SH-SY5Y (cell line): Measurements from ENCODE around the gene DGKG.

Experiments used
- GATA2 ChIP-seq: IDR thresholded peaks from 2 replicates; pipeline ENCODE4 v1.6.1; 2011; ENCODE audit warnings: mild to moderate bottlenecking, low read depth, low read length
- GATA3 ChIP-seq: IDR thresholded peaks from 2 replicates; pipeline ENCODE4 v1.6.1; 2011; ENCODE audit warnings: low read depth, mild to moderate bottlenecking, low read length, moderate library complexity

DNA sequence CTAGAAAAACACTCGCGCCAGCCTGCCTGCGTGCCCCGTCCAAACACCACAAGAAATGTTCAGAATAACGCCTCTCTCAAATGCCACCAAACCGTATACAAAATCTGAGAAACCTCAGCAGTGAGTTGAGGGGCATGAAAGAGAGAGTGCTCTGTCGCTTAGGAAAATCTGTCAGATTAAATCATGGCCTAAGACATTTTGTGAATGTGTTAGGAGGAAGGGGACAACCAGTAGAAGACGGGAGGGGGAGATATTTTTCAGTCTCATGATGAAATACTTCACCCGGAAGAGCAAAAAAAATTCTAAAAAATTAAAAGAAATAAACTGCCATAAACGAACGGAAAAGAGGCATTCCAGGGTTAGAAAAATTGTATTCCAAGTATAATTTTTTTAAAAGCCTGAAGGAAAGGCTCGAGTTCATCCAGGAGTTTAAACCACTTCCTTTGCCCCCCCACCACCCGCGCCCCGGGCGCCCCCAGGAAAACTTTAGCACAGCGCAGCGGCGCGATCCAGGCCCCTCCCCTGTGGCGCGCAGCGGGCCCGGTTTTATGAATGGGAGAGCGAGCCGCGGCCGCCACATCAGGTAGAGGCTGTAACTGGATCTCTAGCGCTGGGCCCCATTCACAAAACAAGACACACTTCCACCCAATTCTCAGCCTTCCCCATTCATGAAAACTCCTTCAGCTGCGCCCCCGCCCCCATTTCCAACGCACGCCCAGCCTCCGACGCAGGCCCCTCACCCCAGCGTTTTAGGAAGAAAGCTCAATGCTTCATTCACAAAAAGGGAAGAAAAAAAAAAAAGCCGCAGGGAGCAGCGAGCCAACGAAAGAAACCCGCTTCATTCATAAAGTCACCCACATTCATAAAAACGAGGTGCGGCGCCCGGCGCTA, 254.6 kb downstream of the DGKG start:
- TF ChIP-seq GATA2 = no peak
- TF ChIP-seq GATA3 = no peak
